GM19240 (cell line): ENCODE data around the gene STOX2.
"Not testable (repeated sequence)": the region's sequence is repeated elsewhere in the genome, so short reads cannot be mapped to it uniquely, and the experiment has no call there.

ENCODE experiments used
- DNase-seq: peaks from one replicate; pipeline ENCODE4 v3.0.0; 2011; ENCODE audit warnings: low spot score; ENCODE audit not compliant: insufficient read length

STOX2 gene

DNA sequence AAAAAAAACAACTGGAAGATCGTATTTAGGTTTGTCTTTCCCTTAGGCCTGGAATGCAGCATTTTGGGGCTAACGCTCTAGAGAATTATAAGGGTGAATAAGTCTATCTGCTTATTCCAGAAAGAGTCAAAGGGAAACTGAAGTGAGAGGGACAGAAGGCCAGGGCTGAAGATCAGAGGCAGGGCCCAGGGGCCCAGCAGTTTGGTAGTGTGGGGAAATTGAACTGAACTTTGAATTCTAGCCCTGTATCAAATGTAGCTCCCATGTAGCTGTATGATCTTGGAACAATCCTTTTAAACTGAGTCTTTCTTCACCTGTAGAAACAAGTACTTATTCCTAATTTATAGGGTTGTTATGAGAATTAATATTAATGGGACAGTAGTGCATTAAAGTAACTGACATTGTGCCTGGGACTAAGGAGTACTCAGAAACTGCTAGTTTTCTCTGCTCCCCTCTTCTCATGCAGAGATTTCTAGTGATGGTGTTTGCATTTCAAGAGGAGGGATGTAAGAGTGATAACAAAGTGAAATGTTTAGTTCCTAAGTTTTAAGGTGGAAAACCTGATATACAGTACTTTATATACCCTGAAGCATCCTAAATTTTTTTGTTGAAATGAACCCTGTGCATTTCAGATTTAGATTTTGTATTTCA is 30.4 kb downstream of the STOX2 start:
- DNase-seq, result no peak

DNA sequence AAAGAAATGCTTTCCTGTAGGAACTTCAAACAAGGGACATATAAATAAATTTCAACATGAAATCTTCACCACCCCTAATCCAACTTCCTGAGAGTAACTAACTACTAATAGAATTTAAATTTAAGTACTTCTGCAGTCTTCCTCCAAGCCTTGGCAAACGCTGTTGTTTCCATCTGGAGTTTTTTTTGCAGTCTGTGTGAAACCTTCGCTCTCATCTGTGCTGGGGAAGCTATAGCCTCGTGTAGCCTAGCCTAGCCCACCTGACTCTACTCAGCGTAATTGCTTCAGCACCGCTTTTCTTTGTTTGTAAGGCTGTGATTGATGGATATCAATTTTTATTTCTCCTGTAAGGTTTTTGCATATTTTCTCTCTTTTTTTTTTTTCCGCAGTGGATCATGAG is 30.9 kb downstream of the STOX2 start:
- no peak for DNase-seq

DNA sequence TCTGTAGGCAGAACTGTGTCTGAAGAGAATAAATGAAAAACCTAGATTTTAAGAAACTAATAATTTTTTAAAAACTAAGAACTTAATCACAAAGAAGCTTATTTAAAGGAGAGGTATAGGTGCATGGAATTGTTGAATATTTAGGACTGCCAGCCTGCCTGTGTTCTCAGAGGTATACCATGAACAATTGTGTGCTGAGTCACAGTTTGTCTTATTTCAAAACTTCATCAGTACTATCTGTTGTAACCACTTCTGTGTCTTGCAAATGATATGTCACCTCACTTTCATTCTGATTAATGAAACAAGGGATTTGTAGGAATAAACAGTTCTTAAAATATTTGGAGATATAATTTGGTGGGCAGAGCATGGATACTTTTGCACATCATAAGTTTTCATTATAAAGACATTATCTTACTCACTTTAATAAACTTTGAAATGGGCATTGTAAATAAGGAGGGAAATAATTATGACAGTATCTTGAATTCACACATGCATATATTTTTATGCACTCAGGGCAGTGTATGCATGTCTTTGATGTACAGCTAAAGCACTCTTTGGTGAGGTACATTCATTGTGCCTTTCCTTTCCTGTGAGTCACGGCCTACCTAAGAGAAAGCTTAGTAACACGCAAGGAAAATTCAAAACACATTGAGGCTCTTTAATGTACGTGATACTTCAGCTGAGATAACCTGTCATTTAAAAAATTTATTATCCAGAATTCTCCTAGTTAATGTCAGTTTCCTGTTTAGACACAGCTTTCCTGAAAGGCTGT is 31.7 kb downstream of the STOX2 start:
- DNase-seq, result no peak

DNA sequence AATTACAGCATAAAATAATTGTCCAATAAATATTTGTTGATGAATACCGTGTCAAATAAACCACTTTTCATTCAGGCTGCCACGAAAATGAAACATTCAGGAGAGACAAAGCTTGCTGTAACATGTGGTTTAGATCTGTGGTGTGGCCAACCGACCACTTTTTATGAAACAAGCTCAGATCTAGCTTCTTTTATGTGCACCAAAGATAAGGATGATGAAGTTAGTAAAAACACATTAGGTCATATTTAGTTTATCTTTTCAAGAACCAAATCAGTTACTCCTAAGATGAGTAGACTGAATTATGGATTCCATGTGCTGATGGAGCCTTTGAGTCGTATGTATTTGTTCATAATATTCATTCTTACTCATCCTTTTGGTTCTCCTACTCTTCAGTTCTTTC is 35.8 kb downstream of the STOX2 start:
- DNase-seq, result no peak

DNA sequence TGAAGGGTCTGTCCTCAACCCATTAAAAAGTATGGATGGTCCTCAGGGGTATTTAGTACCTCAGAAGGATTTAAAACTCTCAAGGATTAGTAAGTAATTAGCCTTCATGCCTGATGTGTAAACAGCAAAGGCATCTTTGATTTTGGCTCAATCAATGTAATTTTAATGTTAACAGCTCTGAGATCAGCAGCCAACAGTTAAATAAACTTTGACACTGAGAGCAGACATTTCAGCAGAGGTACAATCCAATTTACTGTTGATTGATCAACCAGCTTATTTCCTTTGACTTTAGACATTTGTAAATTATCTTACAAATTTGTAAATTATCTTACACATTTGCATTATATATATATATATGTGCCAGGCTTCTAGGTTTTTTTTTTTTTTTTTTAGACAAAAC is 36.9 kb downstream of the STOX2 start:
- DNase-seq, result no peak

DNA sequence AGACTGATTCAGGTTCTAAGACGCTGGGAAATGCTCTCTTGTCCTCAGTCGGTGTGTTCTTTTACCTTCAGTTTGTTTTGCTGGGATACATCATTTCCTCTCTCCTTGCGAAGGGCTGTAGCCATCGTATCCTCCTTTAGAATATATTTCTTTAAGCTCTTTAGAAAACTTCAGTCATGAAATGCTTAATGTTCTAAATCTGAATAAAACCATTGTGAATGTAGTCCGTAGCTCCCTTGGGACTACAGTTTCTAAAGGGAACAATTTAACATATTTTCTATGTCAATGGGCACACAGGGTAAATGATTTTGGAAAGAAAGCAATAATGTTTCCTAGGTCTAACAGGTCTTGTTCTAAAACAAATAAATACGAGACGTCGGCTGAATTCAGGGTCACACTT is 40.6 kb downstream of the STOX2 start:
- DNase-seq, result no peak

DNA sequence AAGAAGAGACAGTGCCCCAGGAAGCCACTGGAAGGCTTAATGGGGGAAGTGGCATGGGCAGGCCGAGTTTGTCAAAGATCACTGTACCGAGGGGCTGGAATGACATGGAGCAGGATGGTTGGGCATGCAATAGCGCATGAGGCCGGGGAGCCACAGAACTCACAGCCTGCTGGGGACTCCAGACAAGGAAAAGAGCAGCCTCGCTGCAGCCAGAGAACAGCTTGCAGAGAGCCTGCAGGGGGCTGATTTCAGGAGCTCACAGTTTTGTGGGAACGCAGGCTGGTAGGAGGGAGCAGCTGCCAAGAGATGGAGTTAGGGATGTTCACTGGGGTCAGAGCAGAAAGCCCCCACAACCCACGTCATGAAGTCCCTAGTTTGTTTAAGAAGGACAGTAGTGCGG is 45.4 kb downstream of the STOX2 start:
- no peak for DNase-seq

DNA sequence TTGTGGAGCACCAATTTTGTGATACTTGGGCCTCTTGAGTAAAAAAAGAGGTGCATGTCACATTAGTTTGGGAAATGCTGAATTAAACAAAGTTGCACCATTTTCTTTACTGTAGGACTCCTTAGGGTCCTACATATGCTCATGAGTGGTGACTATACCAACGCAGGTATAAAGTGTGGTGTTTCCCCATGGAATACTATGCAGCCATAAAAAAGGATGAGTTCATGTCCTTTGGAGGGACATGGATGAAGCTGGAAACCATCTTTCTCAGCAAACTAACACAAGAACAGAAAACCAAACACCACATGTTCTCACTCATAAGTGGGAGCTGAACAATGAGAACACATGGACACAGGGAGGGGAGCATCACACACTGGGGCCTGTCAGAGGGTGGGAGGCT is 47.5 kb downstream of the STOX2 start:
- DNase-seq, result not testable (repeated sequence)

DNA sequence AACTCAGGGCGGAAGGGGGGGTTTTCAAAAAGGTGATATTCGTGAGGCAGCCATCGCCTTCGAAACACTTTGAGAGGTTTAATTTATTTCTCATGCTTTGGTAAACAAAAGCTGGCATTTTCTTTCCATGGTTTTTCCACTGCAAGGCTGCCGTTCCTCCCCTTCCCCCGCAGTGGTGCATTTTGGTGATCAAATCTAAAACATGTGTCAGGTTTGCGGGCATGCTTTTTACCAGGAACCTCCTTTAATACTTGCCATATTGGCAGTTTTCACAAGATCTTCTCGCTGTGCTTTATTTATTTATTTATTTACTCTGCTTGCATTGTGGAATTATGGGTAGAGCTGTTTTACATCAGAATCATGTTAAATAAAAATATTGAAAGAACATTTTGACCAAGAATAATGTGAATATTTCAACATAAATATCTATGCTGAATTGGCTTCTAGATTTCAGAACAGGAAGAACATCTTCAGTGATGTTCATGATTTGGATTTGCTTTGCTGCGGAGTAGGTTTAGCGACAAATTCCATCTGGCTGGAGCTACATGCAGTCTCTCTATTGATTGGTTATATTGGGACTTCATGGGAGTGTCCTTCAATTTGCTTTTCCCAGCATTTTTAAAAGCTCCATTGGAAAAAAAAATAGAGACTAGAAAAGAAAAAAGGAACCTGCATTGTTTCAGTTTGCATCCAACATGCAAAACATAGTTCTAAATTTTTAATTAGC is 54.4 kb downstream of the STOX2 start:
- DNase-seq, result no peak

DNA sequence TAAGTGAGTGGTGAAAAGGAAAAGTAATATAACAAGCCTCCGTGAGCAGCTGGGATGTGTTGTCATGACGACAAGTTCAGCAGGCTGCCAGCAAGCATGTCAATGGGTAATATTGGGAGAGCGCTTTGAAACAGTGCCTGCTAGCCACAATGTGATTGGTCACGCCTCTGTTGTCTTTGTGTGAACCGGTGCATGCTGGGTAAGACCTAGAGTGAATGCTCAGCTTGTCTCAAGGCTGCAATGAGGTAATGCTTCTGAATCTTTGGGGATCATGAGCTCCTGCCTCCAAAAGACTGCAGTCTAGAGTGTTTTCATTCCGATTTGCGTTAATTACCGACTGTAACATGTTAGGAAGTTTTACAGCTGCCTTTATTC is 54.9 kb downstream of the STOX2 start:
- DNase-seq, result no peak

DNA sequence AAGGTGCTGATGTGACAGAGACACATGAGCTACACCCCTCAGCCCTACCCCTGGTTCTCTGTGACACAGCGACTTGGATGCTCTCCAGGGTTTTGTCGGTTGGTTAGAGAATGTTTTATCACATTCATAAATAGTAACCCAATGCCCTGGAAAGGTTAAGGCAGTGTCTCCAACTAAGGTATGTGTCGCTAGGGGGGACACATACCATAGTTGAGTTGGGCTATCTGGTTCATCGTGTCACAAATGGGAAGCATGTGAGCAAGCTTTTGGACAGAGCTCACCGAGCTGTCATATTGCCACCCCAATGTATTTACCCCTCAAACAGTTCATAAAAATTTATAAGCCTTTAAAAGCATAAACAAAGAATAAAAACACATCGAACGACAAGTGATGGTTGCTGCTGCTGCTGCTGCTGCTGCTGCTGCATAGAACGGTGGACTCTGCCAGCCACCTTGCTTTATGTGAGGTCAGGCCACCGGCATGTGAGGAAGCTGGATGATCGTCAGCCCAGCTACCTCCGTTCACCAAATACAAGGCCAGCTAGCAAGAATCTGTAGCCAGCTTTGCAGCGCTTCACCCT is 55.9 kb downstream of the STOX2 start:
- no peak for DNase-seq

DNA sequence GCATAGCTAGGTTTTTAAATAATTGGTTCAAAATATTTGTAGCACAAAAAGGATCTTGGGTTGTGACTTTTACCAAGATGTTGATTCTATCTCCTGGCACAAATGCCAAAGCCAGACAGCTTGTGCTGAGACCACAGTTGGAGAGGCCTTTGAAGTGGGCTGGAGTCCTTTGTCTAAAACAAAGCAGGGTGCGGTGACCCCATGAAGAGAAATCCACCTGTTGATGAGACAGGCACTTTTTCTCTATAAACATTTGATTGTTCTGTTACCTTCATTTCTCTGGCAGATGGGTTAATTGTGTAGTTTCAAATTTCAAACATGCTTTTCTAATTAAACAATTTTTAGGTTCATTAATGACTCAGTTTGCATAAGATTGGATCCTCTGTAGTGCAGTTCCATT is 56.7 kb downstream of the STOX2 start:
- DNase-seq, result no peak

DNA sequence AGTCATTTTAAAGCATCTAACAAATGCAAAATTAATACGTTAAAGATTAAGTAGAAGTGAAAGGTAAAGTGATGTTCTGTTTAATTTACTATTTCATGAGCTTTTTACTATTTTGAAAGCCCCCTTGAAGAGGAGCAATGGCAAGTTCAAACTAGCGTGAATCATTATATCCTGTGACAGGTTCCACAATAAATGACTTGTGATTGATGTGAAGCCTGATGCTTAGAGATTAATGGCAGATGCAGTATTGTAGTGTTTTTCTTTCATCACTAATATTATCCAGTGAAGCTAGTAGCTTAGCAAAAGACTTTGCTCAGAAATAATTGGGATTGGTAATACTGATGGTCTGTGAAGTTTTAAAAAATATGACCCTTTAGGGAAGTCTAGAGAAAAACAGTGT is 57.3 kb downstream of the STOX2 start:
- no peak for DNase-seq

DNA sequence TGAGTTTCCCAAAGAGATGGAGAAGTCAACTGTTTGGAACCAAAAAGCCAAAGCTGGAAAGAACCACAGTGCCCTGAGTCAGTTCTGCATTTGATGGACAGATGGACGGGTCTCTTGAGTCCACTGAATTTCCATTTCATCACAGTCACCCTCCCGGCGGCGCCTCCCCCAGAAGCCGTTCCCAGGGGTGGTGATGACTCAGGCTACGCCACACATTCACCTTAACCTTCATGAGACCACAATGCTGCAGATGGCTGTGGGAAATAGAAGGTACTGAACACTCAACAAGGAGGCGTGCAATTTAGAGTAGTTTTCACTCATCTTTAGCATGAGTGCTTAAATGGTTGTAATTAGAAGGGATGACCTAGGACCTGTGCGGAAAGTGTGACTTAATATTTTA is 61.3 kb downstream of the STOX2 start:
- no peak for DNase-seq

DNA sequence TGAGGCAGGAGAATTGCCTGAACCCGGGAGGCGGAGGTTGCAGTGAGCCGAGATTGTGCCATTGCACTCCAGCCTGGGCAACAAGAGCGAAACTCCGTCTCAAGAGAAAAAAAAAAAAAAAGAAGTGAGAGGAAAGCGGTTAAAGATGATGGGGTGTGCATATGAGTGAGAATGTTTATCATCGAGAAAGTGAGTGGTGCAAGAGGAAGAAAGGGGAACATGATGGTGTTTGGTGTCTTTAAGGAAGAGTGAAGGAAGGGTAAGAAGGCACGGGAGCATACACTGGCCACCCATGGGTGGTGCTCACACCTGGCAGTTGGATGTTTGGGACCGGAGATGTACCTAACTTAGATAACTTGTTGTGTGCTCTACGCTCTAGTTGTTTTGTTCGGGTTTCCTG is 62.2 kb downstream of the STOX2 start:
- no peak for DNase-seq

DNA sequence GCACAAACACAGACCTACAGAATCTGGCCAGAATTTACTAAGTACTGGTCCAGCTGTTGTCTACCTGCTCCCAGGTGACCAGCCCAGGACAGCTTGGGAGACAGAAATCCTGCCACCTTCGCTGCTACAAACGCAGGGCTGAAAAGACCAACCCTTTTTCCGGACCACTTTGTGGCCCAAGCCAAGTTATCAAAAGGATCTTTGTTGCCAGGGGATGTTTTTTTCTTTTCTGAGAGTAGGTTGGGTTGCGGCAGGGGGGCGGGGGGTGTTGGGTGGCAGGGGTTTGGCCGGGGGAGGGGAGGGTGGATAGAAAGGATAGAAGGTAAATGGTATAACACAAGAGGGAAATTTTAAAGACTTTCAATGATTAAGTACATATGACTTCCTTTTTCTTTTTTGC is 63.4 kb downstream of the STOX2 start:
- no peak for DNase-seq

DNA sequence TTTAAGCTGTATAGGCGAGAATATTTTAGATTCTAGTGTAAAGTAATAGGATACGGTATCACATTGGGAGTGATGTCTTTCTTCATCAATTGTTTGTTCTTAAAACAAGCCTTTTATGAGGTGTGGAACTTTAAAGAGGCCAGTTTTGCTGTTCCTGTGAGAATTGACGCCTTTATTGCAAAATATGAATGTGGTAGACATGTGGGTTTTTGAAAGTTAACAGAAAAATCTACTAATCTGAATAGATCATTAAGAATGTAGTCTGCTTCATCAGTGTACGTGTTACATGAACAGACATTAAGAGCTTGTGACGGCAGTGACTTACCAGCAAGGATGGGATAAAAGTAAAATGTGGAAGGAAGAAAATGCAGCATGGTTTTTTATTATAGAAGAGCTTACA is 63.8 kb downstream of the STOX2 start:
- DNase-seq, result no peak

DNA sequence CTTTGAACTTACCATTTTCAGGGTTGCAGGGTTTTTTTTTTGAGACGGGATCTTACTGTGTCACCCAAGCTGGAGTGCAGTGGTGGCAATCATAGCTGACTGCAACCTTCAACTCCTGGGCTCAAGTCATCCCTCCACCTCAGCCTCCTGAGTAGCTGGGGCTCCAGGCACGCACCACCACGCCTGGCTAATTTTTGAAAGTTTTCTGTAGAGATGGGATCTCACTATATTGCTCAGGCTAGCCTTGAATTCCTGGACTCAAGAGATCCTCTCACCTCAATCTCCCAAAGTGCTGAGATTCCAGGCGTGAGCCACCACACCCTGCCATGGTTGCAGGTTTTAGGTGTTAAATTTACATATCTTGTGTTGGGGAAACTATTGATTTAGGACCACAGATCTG is 64.5 kb downstream of the STOX2 start:
- no peak for DNase-seq

DNA sequence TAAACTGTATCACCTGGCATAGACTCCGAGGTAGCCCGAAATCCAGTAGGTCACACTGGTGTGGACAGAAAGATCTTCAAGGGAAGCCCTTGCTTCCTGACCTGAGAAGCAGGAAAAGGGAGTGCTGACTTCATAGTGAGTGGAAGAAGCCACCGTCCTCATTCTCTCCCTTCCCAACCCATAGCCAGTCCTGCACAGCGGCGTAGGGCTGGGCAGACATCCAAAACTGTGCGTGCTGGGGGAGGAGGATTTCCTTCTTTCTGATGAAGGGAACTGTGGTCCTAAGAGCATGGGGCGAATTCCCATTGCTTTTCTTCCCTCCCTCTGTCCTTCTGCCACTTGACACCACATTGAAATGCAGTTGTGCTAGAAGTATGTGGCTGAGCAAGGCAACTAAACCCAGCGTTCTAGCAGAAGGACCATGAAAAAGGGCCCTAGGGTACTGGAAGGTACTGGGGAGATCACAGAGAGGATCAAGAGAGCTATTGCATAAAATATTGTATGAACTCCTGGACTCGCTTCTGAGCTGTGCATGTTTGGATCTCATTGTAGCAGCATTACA is 66.9 kb downstream of the STOX2 start:
- DNase-seq, result no peak

DNA sequence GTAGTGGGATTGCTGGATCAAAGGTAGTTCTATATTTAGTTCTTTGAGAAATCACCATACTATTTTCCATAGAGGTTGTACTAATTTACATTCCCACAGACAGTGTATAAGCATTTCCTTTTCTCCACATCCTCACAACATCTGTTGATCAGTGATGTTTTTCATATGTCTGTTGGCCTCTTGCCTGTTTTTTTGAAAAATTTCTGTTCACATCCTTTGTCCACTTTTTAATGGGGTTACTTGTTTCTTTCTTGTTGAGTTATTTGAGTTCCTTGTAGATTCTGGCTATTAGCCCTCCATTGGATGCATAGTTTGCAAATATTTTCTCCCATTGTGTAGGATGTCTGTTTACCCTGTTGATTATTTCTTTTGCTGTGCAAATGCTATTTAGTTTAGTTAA is 72.6 kb downstream of the STOX2 start:
- DNase-seq, result no peak

DNA sequence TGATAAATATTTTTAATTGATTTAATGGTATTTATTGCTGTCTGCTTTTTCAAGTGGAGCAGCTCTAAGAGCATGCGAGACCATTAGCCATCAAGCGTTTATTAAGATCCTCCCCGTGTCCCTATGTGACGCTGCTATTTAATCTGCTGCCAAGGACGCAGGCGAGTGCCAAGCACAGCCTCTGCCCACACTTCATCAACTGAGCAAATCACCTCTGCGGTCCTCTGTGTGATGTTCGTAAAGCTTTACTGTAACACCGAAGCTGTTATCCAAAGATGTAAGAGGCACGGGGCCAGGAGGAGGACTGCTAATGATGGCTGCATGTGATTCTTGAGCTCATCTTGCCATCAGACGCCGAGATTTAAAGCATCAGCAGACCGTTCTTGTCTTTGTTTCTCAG is 79.5 kb downstream of the STOX2 start:
- DNase-seq, result no peak

DNA sequence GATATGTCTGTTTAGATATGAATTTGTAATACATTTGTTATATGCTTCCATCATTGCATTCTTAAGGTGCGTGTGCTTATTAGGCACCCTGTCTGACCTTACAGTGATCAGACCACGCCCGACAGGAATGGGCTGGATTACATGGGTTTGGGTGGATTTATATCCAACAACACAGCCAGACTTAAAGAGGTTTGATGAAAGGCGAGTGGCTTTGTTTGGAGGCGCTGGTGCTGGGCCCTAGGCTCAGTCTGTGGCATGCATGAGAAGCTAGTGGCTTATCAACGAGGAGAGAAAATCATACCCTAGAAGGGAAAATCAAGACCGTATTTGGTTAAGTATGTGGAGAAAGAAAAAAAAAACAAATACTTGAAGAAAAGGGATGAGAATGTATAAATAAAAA is 80.7 kb downstream of the STOX2 start:
- DNase-seq, result no peak
